Measurements from ENCODE around the gene CHRFAM7A. TPM values are rescaled to one million over a fixed set of nuclear protein-coding genes. Genes with fewer than 3 reads are reported as not detected.
"Not testable (repeated sequence)": the region's sequence is repeated elsewhere in the genome, so short reads cannot be mapped to it uniquely, and the experiment has no call there.

The CHRFAM7A gene
- total RNA-seq = under 1 TPM in 1 of 2 experiments, not detected in 1; 0.90 TPM

DNA sequence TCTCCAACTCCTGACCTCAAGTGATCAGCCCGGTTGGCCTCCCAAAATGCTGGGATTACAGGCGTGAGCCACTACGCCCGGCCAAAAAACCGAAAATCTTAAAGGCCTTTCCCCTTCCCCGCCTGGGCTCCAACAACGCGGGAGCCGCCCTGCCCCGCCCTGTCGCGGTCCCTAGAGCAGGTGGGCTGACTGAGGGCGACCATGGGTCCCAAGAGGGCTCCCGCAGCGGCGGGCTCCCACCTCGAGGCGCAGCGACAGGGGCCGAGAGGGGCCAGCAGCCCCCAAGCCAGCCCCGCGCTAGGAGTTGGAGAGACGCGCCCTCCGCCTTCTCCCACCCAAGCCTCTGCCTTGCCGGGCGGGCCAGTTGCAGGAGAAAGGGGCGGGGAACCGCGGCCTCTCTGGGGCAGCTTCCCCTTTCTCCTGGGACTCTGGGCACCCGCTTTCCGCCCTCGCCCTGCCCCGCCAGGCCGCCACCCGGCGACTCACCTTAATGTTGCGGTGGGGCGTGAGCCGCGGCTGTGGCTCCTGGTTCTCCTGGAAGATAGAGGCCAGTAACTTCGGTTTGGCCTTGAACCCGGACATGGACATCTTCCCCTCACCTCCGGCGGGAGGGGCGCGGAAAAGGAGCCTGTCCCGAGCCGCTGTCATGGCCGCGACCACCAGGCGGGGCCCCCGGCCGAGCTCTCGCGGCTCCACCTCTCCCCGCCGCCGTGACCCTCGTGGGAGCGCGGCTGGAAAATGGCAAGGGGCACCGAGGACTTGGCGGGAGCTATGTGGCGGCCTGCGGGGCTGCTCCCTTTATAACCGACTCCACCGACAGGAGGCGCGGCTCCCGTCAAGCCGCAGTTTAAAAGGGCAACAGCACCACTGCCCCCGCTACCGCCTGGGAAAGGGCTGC, at the start of gene CHRFAM7A:
CHRFAM7A (minus strand) TSS at position 775 of the 898 bp plus-strand sequence. CDS start 10,189 bp downstream, outside the sequence.
- H3K9me3 Mint-ChIP-seq; intact Hi-C loops (cut with micrococcal nuclease); H3K27ac Mint-ChIP-seq; H3K36me3 Mint-ChIP-seq; POLR2A ChIA-PET; DNase-seq; H3K4me3 Mint-ChIP-seq; CTCF ChIA-PET; H3K27me3 Mint-ChIP-seq; H3K4me1 Mint-ChIP-seq (ENCODE audit: low read depth): not testable (repeated sequence)

DNA sequence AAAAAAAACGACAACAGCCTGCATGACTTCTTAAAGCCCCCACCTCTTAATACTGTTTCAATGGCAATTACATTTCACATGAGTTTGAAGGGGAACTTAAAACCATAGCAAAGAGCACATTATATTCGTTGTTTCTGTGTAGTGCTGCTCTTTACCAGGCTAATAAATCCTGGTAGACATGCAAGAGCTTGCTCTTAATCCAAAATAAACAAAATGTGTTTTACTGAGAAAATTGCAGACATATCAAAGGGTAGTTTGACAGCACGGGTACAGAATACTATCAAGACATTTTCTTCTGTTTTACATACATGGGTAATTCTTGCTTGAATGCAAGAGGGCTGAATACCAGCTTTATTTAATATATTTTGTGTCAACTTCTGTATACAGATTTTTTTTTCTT, 45.0 kb upstream of the CHRFAM7A start:
- CTCF ChIA-PET; POLR2A ChIA-PET; H3K4me3 Mint-ChIP-seq; DNase-seq; intact Hi-C loops (cut with micrococcal nuclease); H3K36me3 Mint-ChIP-seq; H3K4me1 Mint-ChIP-seq (ENCODE audit: low read depth); H3K27me3 Mint-ChIP-seq; H3K27ac Mint-ChIP-seq; H3K9me3 Mint-ChIP-seq: not testable (repeated sequence)

DNA sequence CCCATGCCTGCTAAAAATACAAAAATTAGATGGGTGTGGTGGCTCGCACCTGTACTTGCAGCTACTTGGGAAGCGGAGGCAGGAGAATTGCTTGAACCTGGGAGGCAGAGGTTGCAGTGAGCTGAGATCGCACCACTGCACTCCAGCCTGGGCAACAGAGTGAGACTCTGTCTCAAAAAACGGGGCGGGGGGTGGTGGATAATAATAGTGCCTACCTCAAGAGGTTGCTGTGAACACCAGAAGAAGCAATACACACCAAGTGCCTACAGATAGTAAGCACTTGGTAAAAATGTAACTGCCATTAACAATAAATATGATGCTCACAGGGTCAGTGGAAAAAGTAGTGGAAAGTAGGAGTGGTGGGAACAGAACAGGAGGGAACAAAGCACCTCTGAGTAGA, 42.5 kb upstream of the CHRFAM7A start:
- H3K27ac Mint-ChIP-seq; POLR2A ChIA-PET; H3K36me3 Mint-ChIP-seq; CTCF ChIA-PET; H3K9me3 Mint-ChIP-seq; H3K27me3 Mint-ChIP-seq; DNase-seq; H3K4me1 Mint-ChIP-seq (ENCODE audit: low read depth); intact Hi-C loops (cut with micrococcal nuclease); H3K4me3 Mint-ChIP-seq: not testable (repeated sequence)

DNA sequence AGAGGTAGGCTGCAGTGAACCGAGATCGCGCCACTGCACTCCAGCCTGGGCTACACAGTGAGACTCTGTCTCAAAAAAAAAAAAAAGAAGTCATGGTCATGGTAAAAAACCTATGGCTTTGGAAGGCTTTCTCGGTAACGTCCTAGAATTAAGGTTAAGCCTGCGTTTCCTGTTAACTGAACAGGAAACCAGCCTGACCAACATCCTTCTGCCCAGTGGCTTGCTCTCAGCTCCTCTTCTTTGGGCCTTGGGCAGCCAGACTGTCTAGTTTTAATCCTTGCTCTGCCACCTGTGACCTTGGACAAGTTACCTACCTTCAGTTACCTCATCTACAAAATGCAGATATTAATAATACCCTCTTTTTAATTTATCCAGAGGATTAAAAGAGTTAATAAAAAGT, 27.4 kb upstream of the CHRFAM7A start:
- not testable (repeated sequence) for H3K9me3 Mint-ChIP-seq

DNA sequence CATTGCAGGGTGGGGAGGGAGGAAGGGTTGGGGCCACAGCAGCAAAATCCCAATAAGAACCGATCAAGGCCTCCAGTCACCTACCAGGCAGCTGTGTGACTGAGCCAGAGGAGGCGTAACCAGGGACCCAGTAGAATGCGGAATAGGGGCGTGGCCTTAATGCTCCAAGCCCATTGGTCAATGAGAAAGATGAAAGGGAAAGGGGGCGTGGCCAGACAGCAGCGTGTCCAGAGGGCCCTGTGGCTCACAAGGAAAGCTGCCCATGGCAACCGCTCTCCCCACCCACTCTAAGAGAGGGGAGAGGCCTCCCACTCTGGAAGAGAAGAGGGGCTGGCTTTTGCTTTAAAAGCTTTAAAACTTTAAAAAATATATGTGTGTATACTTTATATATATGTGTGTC, 20.8 kb upstream of the CHRFAM7A start, which contains the start of gene GOLGA8R:
GOLGA8R (minus strand) TSS at position 101 of the 400 bp plus-strand sequence; CDS start at position 3, 98 bp downstream.
- H3K36me3 Mint-ChIP-seq; CTCF ChIA-PET; POLR2A ChIA-PET; H3K27me3 Mint-ChIP-seq; DNase-seq; H3K9me3 Mint-ChIP-seq; H3K4me3 Mint-ChIP-seq; intact Hi-C loops (cut with micrococcal nuclease); H3K4me1 Mint-ChIP-seq (ENCODE audit: low read depth); H3K27ac Mint-ChIP-seq: not testable (repeated sequence)

More for the DNA sequence above, 27.4 kb upstream of the CHRFAM7A start:
- DNase-seq; H3K27ac Mint-ChIP-seq; POLR2A ChIA-PET; H3K4me1 Mint-ChIP-seq (ENCODE audit: low read depth); intact Hi-C loops (cut with micrococcal nuclease); H3K27me3 Mint-ChIP-seq; H3K4me3 Mint-ChIP-seq; H3K36me3 Mint-ChIP-seq; CTCF ChIA-PET: not testable (repeated sequence)

DNA sequence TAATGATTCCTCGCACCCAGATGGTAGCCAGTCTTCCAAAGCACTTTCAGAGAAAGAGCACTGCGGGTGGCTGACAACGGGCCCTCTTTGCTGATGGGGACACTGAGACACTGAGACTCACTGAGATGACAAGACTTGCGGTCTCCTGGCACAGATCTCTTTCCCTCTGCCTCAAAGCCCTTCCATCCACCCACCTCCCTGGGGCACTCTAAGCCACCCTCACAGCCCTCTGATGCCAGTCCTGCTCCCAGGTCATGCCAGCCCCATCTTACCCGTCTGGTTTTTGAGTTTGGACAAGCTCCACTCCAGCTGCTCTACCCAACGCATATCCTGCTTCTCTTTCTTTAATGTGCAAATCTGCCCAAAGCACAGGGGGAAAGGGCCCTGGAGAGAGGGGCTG, 14.3 kb upstream of the CHRFAM7A start:
- peak; percentile 3 for DNase-seq
- H3K4me1 Mint-ChIP-seq (ENCODE audit: low read depth); H3K36me3 Mint-ChIP-seq; CTCF ChIA-PET; POLR2A ChIA-PET; H3K9me3 Mint-ChIP-seq; H3K27ac Mint-ChIP-seq; intact Hi-C loops (cut with micrococcal nuclease); H3K4me3 Mint-ChIP-seq; H3K27me3 Mint-ChIP-seq: not testable (repeated sequence)

DNA sequence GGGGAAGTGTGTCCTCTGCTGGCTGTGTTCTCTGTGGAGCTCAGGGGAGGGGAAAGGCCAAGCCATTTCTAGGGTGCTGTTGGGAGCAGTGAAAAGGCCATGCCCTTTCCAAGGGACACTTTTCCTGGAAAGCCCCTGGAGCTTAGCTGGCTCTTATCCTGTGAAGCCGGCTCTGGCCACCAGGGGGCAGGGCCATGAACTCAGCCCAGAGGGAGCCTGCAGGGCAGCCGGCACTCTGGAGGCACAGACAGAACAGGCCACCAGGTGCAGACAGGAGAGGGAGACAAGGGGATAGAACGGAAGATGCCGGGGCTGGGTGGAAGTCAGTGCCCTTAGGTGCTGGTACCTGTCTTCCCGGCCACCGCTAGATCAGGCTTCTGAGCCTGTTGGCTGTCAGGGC, 5.6 kb upstream of the CHRFAM7A start:
- H3K27ac Mint-ChIP-seq; intact Hi-C loops (cut with micrococcal nuclease); H3K9me3 Mint-ChIP-seq; H3K36me3 Mint-ChIP-seq; POLR2A ChIA-PET; CTCF ChIA-PET; H3K4me1 Mint-ChIP-seq (ENCODE audit: low read depth); H3K4me3 Mint-ChIP-seq; H3K27me3 Mint-ChIP-seq: not testable (repeated sequence)
- peak; percentile 68 for DNase-seq

DNA sequence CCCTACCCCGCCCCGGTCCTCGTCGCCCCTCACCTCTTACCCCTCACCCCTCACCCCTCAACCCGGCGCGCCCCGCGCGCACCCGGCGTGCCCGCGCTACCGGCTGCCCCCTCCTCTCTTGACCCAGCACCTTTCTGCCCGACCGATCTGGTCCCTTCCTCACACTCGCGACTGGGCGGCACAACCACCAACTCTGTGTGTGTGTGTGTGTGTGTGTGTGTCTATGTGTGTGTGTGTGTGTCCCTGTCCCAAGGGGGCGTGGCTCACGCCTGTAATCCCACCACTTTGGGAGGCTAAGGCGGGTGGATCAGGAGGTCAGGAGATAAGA, 288 bp upstream of the CHRFAM7A start:
- POLR2A ChIA-PET; CTCF ChIA-PET; intact Hi-C loops (cut with micrococcal nuclease); H3K27ac Mint-ChIP-seq; H3K4me3 Mint-ChIP-seq; H3K9me3 Mint-ChIP-seq; H3K27me3 Mint-ChIP-seq; H3K36me3 Mint-ChIP-seq; DNase-seq; H3K4me1 Mint-ChIP-seq (ENCODE audit: low read depth): not testable (repeated sequence)

DNA sequence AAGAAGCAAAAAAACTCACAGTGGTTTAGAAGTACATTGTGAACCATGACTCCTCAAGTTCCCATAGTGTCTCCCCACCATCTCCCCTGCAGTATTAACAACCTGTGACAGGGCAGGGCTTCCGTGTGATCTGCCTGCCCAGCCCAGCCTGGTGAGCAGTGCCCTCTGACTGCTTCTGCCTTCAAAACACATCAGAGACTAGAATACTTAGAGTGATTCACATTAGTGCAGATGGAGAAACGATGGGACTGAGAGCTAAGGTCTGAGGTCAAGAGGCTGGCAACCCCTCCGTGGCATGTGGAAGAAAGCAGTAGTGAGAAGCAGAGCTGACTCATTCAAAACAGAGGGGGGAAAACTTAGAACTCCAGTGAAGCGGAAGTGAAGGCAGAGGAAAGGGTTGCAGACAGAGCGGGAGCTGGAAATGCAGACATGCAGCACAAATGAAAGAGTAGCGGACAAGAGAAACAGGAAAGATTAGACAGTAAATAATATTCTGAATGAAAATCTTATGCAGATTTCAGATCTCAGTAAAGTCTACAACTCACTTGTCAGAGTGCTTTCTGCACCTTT, 6.9 kb downstream of the CHRFAM7A start:
- H3K4me3 Mint-ChIP-seq; H3K36me3 Mint-ChIP-seq; H3K9me3 Mint-ChIP-seq; H3K27ac Mint-ChIP-seq; POLR2A ChIA-PET; H3K27me3 Mint-ChIP-seq; DNase-seq; intact Hi-C loops (cut with micrococcal nuclease); H3K4me1 Mint-ChIP-seq (ENCODE audit: low read depth); CTCF ChIA-PET: not testable (repeated sequence)

DNA sequence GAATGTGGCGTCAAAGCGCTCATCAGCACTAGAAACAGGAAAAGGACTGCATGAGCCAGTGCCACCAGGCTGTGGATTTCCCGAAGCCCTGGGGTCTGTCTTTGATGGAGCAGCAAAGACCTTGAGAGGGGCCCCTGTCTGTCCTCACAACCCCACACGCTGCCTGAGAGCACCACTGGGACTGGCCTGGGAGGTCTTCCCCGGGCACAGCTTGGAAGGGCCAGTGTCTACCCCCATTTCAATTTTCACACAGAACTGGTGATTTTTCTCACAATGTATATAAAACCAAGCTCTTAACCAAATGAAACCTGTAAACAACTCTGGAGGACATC, 16.3 kb downstream of the CHRFAM7A start:
- H3K4me3 Mint-ChIP-seq; H3K4me1 Mint-ChIP-seq (ENCODE audit: low read depth); POLR2A ChIA-PET; intact Hi-C loops (cut with micrococcal nuclease); DNase-seq; CTCF ChIA-PET; H3K27me3 Mint-ChIP-seq; H3K9me3 Mint-ChIP-seq; H3K36me3 Mint-ChIP-seq; H3K27ac Mint-ChIP-seq: not testable (repeated sequence)

DNA sequence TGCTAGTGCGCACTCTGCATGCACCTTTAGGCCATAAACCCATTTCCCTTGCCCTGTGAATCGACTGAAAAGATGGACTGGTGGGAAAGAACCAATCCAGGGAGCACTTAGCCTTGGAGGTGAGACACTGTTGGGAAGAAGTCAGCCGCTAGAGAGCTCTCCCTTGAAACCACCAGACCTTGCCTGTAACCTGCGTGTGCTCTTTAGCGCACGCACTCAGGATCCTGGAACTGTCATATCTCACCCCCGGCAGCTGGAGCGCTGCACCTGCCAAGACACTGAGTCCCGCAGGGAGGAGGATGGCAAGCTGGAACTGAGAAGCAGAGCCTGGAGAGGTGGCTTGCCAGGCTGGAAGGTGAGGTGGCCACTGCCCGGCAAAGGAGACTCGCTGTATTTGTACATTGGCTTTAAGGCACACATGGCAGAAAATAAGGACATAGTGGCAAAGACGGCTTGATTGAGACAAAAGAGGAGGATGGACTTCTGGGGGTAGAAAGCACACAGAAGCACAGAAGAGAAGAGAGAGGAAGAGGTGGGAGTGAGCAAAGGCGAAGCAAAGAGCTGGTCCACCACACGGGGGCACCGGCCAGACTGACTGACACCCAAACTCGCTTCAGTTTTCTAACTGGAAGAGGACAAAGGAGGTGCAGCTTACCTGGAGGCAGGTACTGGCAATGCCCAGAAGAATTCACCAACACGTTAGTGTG, 16.8 kb downstream of the CHRFAM7A start:
- POLR2A ChIA-PET; H3K27me3 Mint-ChIP-seq; CTCF ChIA-PET; intact Hi-C loops (cut with micrococcal nuclease); DNase-seq; H3K9me3 Mint-ChIP-seq; H3K4me3 Mint-ChIP-seq; H3K4me1 Mint-ChIP-seq (ENCODE audit: low read depth); H3K36me3 Mint-ChIP-seq; H3K27ac Mint-ChIP-seq: not testable (repeated sequence)

DNA sequence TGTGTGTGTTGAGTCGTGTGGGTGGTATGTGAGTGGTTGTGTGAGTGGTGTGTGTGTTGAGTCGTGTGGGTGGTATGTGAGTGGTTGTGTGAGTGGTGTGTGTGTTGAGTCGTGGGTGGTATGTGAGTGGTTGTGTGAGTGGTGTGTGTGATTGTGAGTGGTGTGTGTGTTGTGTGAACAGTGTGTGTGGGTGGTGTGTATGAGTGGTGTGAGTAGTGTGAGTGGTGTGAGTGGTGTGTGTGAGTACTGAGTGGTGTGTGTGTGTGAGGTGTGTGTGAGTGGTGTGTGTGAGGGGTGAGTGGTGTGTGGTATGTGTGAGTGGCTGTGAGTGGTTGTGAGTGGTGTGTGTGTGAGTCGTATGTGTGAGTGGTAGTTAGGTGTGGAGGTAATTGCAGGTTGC, 17.5 kb downstream of the CHRFAM7A start:
- H3K9me3 Mint-ChIP-seq; DNase-seq; POLR2A ChIA-PET; H3K4me1 Mint-ChIP-seq (ENCODE audit: low read depth); H3K27ac Mint-ChIP-seq; H3K4me3 Mint-ChIP-seq; H3K36me3 Mint-ChIP-seq; H3K27me3 Mint-ChIP-seq; intact Hi-C loops (cut with micrococcal nuclease); CTCF ChIA-PET: not testable (repeated sequence)

DNA sequence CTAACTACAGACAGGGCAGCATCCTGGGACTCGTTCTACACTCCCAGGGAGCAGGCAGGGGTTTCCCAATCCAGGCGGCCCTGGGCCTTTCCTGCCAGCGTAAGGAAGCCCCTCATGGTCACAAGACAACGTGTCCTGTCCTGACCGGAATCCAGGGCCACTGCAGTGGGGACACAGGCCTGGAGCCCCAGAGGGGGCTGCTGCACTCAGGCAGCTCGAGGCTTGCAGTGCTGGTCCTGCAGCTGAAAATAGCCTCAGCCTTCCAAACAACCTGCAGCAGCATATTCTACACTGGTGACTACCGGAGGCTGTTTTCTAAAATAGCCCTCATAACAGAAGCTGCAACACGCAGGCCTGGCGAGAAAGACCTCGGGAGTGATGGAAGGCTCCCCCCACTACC, 18.5 kb downstream of the CHRFAM7A start:
- POLR2A ChIA-PET; intact Hi-C loops (cut with micrococcal nuclease); DNase-seq; CTCF ChIA-PET; H3K27ac Mint-ChIP-seq; H3K27me3 Mint-ChIP-seq; H3K36me3 Mint-ChIP-seq; H3K4me1 Mint-ChIP-seq (ENCODE audit: low read depth); H3K4me3 Mint-ChIP-seq; H3K9me3 Mint-ChIP-seq: not testable (repeated sequence)
